Calu3 (cell line): ENCODE results near the gene NDFIP2. TPM values are rescaled to one million over a fixed set of nuclear protein-coding genes. Genes with fewer than 3 reads are reported as not detected.

ENCODE experiments used
- Bru-seq: library from RNA; stranded (reverse); fragments of 400-500 nt; gene quantifications from one replicate; lab custom pipeline; 2021; lab: Mats Ljungman, UMichigan
- BruChase-seq, 2 experiments: library from RNA; stranded (reverse); fragments of 400-500 nt; gene quantifications; one replicate each; lab custom pipeline; 2021; lab: Mats Ljungman, UMichigan
- BruUV-seq: library from RNA; stranded (reverse); fragments of 400-500 nt; replicated peaks from 2 replicates; lab custom pipeline; 2021; lab: Mats Ljungman, UMichigan
- CTCF ChIA-PET: fragments of 300-600 bp; sonication (Branson Sonifier 250); formaldehyde crosslinking; loops from one replicate; lab custom pipeline; 2022; ENCODE audit warnings: antibody characterized with exemption; lab: Charles Lee
- DNase-seq: peaks from one replicate; pipeline ENCODE4 v3.0.0; 2022
- H3K27ac Mint-ChIP-seq: one replicate; pipeline ENCODE4 v1.8.0; 2022; ENCODE audit warnings: mixed read lengths; ENCODE audit not compliant: unreplicated experiment
- H3K27me3 Mint-ChIP-seq: one replicate; pipeline ENCODE4 v1.8.0; 2022; ENCODE audit warnings: mixed read lengths; ENCODE audit not compliant: unreplicated experiment
- H3K36me3 Mint-ChIP-seq: one replicate; pipeline ENCODE4 v1.8.0; 2022; ENCODE audit warnings: mild to moderate bottlenecking, moderate library complexity, mixed read lengths; ENCODE audit not compliant: insufficient read depth, unreplicated experiment
- H3K4me1 Mint-ChIP-seq: one replicate; pipeline ENCODE4 v1.8.0; 2022; ENCODE audit warnings: mild to moderate bottlenecking, low read depth, mixed read lengths; ENCODE audit not compliant: unreplicated experiment
- H3K4me3 Mint-ChIP-seq: one replicate; pipeline ENCODE4 v1.8.0; 2022; ENCODE audit warnings: mild to moderate bottlenecking, low read depth, moderate library complexity, mixed read lengths; ENCODE audit not compliant: unreplicated experiment
- H3K9me3 Mint-ChIP-seq: one replicate; pipeline ENCODE4 v1.8.0; 2022; ENCODE audit warnings: low read depth, mixed read lengths; ENCODE audit not compliant: unreplicated experiment
- intact Hi-C: fragments of 100-400 bp; cut with micrococcal nuclease; formaldehyde crosslinking; loops from one replicate; pipeline ENCODE4 v1.10.0; 2022; ENCODE audit not compliant: unreplicated experiment
- long read RNA-seq: library from polyadenylated mRNA; stranded (forward); transcript quantifications from one replicate; pipeline ENCODE4 v2.0.0, GENCODE V29; 2022
- total RNA-seq: library from RNA; stranded (reverse); gene quantifications from 2 replicates; pipeline ENCODE4 v1.2.3, GENCODE V29; 2022
- TF ChIP-seq, protein P1 (sequence below): fragments of 200-600 bp; IDR thresholded peaks from one replicate; pipeline ENCODE4 v1.8.0; 2022; ENCODE audit warnings: antibody characterized with exemption; ENCODE audit not compliant: unreplicated experiment

Gene NDFIP2, protein sequence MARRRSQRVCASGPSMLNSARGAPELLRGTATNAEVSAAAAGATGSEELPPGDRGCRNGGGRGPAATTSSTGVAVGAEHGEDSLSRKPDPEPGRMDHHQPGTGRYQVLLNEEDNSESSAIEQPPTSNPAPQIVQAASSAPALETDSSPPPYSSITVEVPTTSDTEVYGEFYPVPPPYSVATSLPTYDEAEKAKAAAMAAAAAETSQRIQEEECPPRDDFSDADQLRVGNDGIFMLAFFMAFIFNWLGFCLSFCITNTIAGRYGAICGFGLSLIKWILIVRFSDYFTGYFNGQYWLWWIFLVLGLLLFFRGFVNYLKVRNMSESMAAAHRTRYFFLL
- 25.9 and 26.7 TPM in 2 replicates for total RNA-seq
- Bru-seq, nascent RNA = percentile 73 among the genes with signal in this experiment
- BruChase-seq, experiment 1, labeled RNA remaining after a 6-hour chase = percentile 57 among the genes with signal in this experiment
- percentile 53 among the genes with signal in this experiment for BruChase-seq, experiment 2, labeled RNA remaining after a 2-hour chase
- long read RNA-seq, full-length matches to known transcripts = 67 of 77 reads
- long read RNA-seq, partial matches to known transcripts = 0 of 77 reads
- long read RNA-seq, other reads (novel, unspliced or antisense) = 10 of 77 reads

DNA sequence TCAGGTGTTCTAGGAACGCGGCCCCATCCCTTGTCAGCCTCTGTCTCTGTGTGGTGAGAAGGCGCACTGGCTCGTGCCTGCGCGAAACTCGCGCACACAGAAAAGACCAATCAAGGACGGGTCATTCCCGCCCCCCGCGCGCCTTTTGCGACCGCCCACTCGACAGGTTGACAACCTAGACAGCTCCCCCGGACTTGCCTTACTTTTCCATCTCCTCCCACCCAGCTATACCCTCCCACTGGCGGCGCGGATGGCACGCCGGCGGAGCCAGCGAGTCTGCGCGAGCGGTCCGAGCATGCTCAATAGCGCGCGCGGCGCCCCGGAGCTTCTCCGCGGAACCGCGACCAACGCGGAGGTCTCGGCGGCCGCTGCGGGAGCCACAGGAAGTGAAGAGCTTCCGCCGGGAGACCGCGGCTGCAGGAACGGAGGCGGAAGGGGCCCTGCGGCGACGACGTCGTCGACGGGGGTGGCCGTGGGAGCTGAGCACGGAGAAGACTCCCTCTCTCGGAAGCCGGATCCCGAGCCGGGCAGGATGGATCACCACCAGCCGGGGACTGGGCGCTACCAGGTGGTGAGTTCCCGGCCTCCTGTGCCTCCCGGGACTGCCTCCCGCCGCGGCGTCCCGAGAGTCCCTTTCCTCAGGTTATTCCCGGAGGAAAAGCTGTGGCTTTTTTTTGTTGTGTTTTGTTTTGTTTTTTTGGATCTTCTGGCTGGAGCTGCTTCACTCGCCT is at the start of gene NDFIP2:
NDFIP2 (plus strand) TSS at position 202 of the 731 bp plus-strand sequence; CDS start at position 251, 49 bp downstream.
- CTCF ChIA-PET = interaction anchor here (0.6 kb wide), 1 partner anchor 569 kb away, joined by 3 read pairs; no protein-coding TSS in a partner anchor
- TF ChIP-seq, protein P1, sequence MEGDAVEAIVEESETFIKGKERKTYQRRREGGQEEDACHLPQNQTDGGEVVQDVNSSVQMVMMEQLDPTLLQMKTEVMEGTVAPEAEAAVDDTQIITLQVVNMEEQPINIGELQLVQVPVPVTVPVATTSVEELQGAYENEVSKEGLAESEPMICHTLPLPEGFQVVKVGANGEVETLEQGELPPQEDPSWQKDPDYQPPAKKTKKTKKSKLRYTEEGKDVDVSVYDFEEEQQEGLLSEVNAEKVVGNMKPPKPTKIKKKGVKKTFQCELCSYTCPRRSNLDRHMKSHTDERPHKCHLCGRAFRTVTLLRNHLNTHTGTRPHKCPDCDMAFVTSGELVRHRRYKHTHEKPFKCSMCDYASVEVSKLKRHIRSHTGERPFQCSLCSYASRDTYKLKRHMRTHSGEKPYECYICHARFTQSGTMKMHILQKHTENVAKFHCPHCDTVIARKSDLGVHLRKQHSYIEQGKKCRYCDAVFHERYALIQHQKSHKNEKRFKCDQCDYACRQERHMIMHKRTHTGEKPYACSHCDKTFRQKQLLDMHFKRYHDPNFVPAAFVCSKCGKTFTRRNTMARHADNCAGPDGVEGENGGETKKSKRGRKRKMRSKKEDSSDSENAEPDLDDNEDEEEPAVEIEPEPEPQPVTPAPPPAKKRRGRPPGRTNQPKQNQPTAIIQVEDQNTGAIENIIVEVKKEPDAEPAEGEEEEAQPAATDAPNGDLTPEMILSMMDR = no peak
- peak within 1 kb of the TSS; percentile 81 for H3K27ac Mint-ChIP-seq
- no TSS peak for BruUV-seq
- H3K36me3 Mint-ChIP-seq = peaks cover 21% of the 10 kb centered on the region
- peak; percentile 66 for DNase-seq
- H3K4me3 Mint-ChIP-seq = peak within 1 kb of the TSS; percentile 91
- H3K27me3 Mint-ChIP-seq = no peaks in the 10 kb centered on the region
- H3K9me3 Mint-ChIP-seq = no peaks in the 10 kb centered on the region
- H3K4me1 Mint-ChIP-seq = peaks cover 8% of the 10 kb centered on the region
- intact Hi-C loops = no loop called here

DNA sequence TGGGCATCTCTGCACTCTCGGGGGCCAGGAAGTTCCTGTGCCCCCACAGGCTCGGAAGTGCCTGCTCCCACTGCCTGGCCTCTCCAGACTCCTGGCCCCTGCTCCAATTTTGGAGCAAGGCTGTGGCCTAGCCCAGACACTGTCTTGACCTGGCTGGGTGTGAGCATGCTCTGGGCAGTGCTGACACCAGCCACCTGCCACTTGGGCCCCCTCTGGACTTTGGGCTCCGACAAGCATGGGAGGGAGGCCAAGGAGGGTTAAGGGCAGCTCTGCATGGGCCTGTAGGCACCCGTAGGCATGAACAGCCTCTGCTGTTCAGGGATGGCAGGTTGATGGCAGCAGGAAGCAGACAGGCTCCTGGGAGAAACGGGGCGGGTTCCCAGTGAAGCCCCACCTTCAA is 48.9 kb upstream of the NDFIP2 start:
- Mint-ChIP-seq H3K36me3 (no peaks in the 10 kb centered on the region), H3K27me3 (no peaks in the 10 kb centered on the region), H3K9me3 (no peaks in the 10 kb centered on the region), H3K4me3 (no peak overlapping the region), H3K27ac (no peak overlapping the region), H3K4me1 (peaks cover 6% of the 10 kb centered on the region)
- CTCF ChIA-PET = no interaction called here
- no TSS peak for BruUV-seq
- TF ChIP-seq, protein P1 = no peak
- intact Hi-C loops = no loop called here
- no peak for DNase-seq

DNA sequence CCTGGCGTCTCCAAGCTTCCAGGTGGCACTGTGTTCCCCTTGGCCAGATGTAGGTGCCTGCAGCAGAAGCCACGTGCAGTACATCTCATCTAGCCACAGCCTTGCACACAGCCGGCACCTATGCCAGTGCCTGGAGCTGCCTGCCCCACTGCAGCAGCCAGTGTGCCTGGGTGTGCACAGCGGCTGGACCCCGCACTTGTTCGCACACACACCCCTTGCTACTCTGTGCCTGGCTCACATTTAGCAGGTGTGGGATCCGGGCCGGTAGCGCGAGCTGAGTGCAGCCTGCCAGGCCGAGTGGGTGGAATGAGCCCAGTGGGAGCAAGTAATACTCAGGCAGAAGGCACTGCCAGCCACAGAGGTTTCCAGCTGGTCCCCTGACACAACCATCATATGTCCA is 48.0 kb upstream of the NDFIP2 start:
- no peak overlapping the region for H3K4me3 Mint-ChIP-seq
- no peak overlapping the region for H3K27ac Mint-ChIP-seq
- intact Hi-C loops = no loop called here
- no TSS peak for BruUV-seq
- H3K9me3 Mint-ChIP-seq = no peaks in the 10 kb centered on the region
- CTCF ChIA-PET = no interaction called here
- H3K27me3 Mint-ChIP-seq = no peaks in the 10 kb centered on the region
- TF ChIP-seq, protein P1 = no peak
- DNase-seq = no peak
- no peaks in the 10 kb centered on the region for H3K36me3 Mint-ChIP-seq
- peaks cover 6% of the 10 kb centered on the region for H3K4me1 Mint-ChIP-seq

DNA sequence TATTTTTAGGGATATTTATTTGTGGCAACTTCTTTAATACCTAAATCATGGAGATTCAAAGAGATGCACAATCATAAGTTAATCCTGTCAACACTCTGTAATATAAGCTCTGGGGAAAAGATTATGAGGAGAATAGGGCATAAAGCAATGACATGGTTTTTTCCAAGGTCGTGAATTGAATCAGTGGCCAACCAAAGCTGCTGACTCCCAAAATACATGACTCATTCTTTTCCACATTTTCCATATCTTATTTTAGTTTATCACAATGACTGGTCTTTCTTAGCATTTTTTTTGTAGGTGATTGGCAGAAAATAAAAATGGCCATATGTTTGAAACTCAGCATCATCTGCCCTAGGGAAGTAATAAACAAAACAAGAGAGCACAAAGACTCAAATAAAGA is 46.4 kb upstream of the NDFIP2 start:
- Mint-ChIP-seq H3K36me3 (no peaks in the 10 kb centered on the region), H3K4me3 (no peak overlapping the region), H3K27ac (no peak overlapping the region), H3K4me1 (peaks cover 6% of the 10 kb centered on the region), H3K27me3 (no peaks in the 10 kb centered on the region), H3K9me3 (no peaks in the 10 kb centered on the region)
- TF ChIP-seq, protein P1 = no peak
- intact Hi-C loops = no loop called here
- CTCF ChIA-PET = no interaction called here
- no peak for DNase-seq
- BruUV-seq = no TSS peak
